Panc1 (cell line): ENCODE measurements around the gene PEAK3.

Experiments used
- CTCF ChIP-seq: fragments of 450-650 bp; IDR thresholded peaks from 2 replicates; pipeline ENCODE4 v1.5.1; 2017; ENCODE audit warnings: mild to moderate bottlenecking
- POLR2AphosphoS5 ChIP-seq: IDR thresholded peaks from 2 replicates; pipeline ENCODE4 v1.6.1; 2012; ENCODE audit warnings: mild to moderate bottlenecking, low read depth, low read length, moderate library complexity
- REST ChIP-seq, 2 experiments: IDR thresholded peaks; 2 replicates each; pipeline ENCODE4 v1.6.1; 2011 to 2012; ENCODE audit warnings: low read depth in 2 of 2, control low read depth in 1 of 2, low read length in 1 of 2, mild to moderate bottlenecking in 1 of 2, moderate library complexity in 1 of 2; ENCODE audit not compliant: insufficient read depth in 1 of 2
- SIN3A ChIP-seq: IDR thresholded peaks from 2 replicates; pipeline ENCODE4 v1.6.1; 2012; ENCODE audit warnings: low read depth, mild to moderate bottlenecking, low read length, moderate library complexity, borderline replicate concordance; ENCODE audit not compliant: insufficient read depth

- TF ChIP-seq CTCF (no peak), SIN3A (no peak), POLR2AphosphoS5 (no peak), REST (IDR thresholded peaks at IDR 0.05; ENCODE audit: insufficient read depth in 1 of 2, low read depth in 2 of 2, low read length in 1 of 2) (no peak)
Observed at GRCh38 chr19:2305452-2306280, 23.7 kb upstream of the PEAK3 start.
